Measurements from ENCODE around the gene ADGRF5. TPM values are rescaled to one million over a fixed set of nuclear protein-coding genes. Genes with fewer than 3 reads are reported as not detected.

ADGRF5 gene, protein sequence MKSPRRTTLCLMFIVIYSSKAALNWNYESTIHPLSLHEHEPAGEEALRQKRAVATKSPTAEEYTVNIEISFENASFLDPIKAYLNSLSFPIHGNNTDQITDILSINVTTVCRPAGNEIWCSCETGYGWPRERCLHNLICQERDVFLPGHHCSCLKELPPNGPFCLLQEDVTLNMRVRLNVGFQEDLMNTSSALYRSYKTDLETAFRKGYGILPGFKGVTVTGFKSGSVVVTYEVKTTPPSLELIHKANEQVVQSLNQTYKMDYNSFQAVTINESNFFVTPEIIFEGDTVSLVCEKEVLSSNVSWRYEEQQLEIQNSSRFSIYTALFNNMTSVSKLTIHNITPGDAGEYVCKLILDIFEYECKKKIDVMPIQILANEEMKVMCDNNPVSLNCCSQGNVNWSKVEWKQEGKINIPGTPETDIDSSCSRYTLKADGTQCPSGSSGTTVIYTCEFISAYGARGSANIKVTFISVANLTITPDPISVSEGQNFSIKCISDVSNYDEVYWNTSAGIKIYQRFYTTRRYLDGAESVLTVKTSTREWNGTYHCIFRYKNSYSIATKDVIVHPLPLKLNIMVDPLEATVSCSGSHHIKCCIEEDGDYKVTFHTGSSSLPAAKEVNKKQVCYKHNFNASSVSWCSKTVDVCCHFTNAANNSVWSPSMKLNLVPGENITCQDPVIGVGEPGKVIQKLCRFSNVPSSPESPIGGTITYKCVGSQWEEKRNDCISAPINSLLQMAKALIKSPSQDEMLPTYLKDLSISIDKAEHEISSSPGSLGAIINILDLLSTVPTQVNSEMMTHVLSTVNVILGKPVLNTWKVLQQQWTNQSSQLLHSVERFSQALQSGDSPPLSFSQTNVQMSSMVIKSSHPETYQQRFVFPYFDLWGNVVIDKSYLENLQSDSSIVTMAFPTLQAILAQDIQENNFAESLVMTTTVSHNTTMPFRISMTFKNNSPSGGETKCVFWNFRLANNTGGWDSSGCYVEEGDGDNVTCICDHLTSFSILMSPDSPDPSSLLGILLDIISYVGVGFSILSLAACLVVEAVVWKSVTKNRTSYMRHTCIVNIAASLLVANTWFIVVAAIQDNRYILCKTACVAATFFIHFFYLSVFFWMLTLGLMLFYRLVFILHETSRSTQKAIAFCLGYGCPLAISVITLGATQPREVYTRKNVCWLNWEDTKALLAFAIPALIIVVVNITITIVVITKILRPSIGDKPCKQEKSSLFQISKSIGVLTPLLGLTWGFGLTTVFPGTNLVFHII (N-terminal part only)
- total RNA-seq (2022; extraction: Qiagen RNA extraction; ENCODE audit: low read depth): not detected in 5 replicates

GRCh38 chr6:46921731-46922130 lies at the start of gene ADGRF5:
ADGRF5 (minus strand) TSS chr6:46921938; CDS start chr6:46906762, 15,176 bp downstream.

Other genes with a start within 250 kb of the ADGRF5 start
- gene TDRD6, start 234.1 kb downstream of the ADGRF5 start, total RNA-seq (2022; extraction: Qiagen RNA extraction; ENCODE audit: low read depth): not detected in 5 replicates
- gene PLA2G7, start 186.6 kb downstream of the ADGRF5 start, total RNA-seq (2022; extraction: Qiagen RNA extraction; ENCODE audit: low read depth): not detected in 5 replicates
- gene ANKRD66, start 175.0 kb downstream of the ADGRF5 start, total RNA-seq (2022; extraction: Qiagen RNA extraction; ENCODE audit: low read depth): not detected in 5 replicates
- gene MEP1A, start 128.5 kb downstream of the ADGRF5 start, total RNA-seq (2022; extraction: Qiagen RNA extraction; ENCODE audit: low read depth): not detected in 5 replicates
- 0.05 TPM in 2 of 5 replicates, not detected in the others for gene ADGRF1, start 120.4 kb upstream of the ADGRF5 start, total RNA-seq (2022; extraction: Qiagen RNA extraction; ENCODE audit: low read depth)

All from A549 treated with ZK216348 at 1 μM for 4 hours (cell line).